Uterus (tissue), 2 donors: ENCODE results near the gene CHAD.

Source experiments
- POLR2A ChIP-seq, 2 donors: fragments of 450-650 bp; IDR thresholded peaks; one replicate each; pipeline ENCODE4 v1.6.1; 2016; ENCODE audit warnings: antibody characterized with exemption in 2 of 2, mild to moderate bottlenecking in 1 of 2, moderate library complexity in 1 of 2
- TF ChIP-seq, protein P1 (sequence below), 4 experiments: fragments of 200-600 bp in 2 of 4; fragments of 450-650 bp in 2 of 4; sonication (generic) in 2 of 4; IDR thresholded peaks; one replicate each; pipeline ENCODE4 v1.5.1; 2016 to 2019; ENCODE audit warnings: antibody characterized with exemption in 4 of 4, mild to moderate bottlenecking in 2 of 4, moderate library complexity in 1 of 4

DNA sequence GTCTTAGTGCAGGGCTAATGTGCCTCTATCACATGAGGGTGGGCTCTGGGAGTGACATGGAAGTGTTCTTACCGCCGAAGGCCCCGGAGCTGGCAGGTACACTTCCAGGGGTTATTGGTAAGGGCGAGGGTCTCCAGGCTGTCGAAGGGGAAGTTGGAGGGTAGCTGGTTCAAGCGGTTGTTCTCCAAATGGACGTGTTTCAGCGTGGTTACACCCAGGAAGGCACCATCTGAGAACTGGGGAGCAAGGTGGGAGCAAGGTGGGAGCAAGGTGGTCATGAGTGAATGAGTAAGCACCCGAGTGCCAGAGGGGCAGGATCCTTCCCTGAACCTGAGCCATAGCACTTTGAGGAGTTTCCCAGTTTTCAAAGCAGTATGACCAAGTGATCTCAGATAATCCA is 3.0 kb downstream of the CHAD start:
- TF ChIP-seq, protein P1, sequence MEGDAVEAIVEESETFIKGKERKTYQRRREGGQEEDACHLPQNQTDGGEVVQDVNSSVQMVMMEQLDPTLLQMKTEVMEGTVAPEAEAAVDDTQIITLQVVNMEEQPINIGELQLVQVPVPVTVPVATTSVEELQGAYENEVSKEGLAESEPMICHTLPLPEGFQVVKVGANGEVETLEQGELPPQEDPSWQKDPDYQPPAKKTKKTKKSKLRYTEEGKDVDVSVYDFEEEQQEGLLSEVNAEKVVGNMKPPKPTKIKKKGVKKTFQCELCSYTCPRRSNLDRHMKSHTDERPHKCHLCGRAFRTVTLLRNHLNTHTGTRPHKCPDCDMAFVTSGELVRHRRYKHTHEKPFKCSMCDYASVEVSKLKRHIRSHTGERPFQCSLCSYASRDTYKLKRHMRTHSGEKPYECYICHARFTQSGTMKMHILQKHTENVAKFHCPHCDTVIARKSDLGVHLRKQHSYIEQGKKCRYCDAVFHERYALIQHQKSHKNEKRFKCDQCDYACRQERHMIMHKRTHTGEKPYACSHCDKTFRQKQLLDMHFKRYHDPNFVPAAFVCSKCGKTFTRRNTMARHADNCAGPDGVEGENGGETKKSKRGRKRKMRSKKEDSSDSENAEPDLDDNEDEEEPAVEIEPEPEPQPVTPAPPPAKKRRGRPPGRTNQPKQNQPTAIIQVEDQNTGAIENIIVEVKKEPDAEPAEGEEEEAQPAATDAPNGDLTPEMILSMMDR (IDR thresholded peaks at IDR 0.05) = no peak
- no peak for TF ChIP-seq POLR2A (IDR thresholded peaks at IDR 0.05)
